HG03442 (cell line): ENCODE results near the gene ENKD1.
A peak's percentile ranks its signal among the peaks of the same experiment; 100 is the strongest.
"Not testable (repeated sequence)": the region's sequence is repeated elsewhere in the genome, so short reads cannot be mapped to it uniquely, and the experiment has no call there.

Source experiments
- ATAC-seq: cut with Tn5 transposase; IDR thresholded peaks from one replicate; pipeline ENCODE4 v1.9.1; 2021; ENCODE audit warnings: mild to moderate bottlenecking, moderate library complexity; ENCODE audit not compliant: unreplicated experiment

Gene ENKD1

DNA sequence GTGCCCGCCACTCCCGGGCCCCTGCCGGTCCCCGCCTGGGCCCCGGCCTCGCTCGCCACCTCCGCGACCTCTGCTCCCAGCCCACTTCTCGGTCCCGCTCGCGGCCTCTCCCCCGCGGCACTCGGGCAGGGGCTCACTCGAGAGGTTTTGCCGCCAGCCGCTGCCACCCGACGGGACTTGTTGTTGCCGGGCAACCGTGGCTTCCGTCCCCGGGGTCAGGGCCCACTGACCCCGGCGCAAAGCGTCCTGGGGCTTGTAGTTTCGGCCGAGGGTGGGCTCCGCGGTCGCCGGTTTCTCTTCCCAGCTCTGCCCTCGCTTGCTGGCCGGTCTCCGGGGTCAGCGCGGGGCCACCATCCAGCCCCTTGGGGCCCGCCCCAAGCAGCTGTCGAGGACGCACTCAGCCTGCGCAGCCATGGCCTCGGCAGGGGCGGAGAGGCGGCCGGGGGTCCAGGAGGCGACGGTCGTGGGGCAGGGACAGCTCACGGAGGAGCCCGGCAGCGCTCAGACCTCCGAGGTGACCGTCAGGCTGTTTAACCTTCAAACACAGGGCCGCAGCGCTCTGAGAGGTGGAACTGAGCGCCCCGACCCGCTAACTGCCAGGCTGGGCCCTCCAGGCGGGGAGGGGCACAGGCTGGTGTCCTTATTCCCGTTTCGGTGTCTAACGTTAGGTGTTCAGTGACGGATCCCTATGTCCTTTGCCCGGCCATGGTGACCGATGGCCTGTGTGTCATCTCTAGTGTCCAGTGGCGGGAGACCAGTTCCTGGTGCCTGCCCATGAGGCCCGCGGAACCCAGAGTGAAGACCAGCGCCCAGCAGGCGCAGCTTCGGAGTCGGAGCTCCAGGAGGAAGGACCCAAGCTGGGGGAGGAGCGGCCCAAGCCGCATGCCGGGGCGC, at the start of gene ENKD1, which contains the start of gene C16orf86:
Gene ENKD1 (minus strand): TSS at position 192 of the 894 bp plus-strand sequence. CDS start 308 bp downstream, outside the sequence.
Gene C16orf86 (plus strand): TSS at position 256 of the 894 bp plus-strand sequence. CDS start 157 bp downstream, at position 413.
- ATAC-seq = peak; percentile 56

DNA sequence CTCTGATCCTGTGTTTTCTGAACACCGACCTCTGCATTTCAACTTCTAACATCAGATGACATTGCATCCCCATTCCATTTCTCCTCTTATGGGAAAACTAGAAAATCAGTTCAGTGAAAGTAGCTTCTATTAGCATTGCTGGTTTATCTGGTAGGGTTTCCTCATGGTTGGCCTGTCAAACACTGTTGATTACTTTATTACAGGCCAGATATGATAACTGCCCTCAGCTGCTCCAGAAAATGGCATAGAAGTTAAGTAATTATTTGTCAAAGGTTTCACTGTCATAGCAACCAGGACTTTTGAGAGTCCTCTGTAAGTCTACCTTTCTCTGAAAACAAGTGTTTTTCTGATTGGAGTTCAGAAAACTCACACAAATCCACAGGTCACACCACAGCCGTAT, 49.5 kb upstream of the ENKD1 start:
- no peak for ATAC-seq

DNA sequence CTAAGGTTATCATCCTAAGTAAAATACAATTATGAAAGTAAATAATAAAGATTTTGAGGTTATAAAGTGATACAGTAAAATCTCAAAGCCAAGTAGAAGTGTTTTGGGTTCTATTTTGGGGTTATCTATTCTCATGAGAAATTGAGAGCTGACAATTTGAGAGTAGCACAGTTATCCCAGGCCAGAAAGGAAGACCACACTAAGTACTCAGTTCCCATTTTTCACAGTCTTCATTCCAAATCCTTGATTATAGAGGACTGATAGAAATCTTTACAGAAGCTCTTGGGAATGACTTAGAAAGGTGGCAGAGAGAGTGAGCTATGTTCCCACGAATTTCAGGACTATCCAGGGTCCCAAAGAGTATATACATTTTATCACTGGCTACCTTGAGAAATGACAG, 48.0 kb upstream of the ENKD1 start:
- ATAC-seq = no peak

GRCh38 chr16:67713647-67714273, 47.2 kb upstream of the ENKD1 start:
- no peak for ATAC-seq

DNA sequence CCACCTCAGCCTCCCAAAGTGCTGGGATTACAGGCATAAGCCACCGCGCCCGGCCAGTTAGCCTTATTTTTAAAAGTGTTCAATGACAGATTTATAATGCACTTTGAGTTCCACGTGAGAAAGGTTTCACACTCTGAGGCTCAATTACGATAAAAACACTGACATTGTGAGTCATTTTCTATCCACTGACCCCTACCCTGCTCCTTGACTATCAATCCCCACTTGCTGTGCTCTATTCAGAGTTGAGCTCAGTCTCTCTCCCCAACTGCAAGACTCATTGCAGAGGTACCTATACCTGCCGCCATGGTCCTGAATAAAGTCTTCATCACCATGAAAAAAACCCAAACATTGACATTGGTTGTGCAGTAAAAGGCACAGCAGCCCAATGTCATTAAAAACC, 44.1 kb upstream of the ENKD1 start:
- ATAC-seq = no peak

- ATAC-seq = no peak
These were observed 42.5 kb upstream of the ENKD1 start for GRCh38 chr16:67709050-67709449.

DNA sequence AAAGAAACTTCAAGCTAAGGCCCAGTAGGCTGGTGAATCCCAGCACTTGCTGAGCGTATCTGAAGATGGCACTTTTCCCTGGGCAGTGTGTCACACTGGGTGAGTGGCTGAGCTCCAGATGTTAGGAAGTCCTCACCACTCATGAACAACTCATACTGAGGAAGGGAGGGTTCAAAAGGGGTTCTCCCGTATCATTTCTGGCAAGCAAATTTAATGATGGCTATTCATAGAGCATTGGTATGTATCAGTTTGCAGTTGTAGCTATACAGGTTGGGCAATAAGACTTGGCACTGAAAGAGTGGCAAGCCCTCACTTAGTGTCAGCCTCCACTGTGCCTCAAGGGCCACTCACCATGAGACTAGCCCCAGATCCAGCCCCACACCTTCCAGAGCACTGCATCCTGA, 41.8 kb upstream of the ENKD1 start:
- no peak for ATAC-seq

- no peak for ATAC-seq
These were observed 41.2 kb upstream of the ENKD1 start for GRCh38 chr16:67707790-67708189.

GRCh38 chr16:67707210-67707609, 40.7 kb upstream of the ENKD1 start:
- no peak for ATAC-seq

- no peak for ATAC-seq
These were observed 37.6 kb upstream of the ENKD1 start for GRCh38 chr16:67704110-67704509.

DNA sequence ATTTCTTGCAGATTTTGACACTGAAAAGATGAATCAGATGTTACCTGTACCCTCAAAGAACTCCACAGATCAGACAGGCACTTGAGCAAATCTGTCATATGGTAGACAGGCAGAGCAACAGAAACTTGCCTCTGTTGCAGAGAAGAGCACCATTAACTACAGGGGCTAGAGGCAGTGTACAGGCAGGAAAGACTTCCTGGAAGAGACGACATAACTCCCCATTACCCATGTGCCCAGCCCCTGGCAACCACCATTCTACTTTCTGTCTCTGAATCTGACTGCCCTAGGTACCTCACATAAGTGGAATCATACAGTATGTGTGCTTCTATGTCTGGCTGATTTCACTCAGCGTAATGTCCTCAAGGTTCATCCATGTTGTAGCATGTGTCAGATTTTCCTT, 37.1 kb upstream of the ENKD1 start:
- no peak for ATAC-seq

GRCh38 chr16:67702130-67702529, 35.6 kb upstream of the ENKD1 start:
- ATAC-seq = no peak

- no peak for ATAC-seq
These were observed 34.9 kb upstream of the ENKD1 start for GRCh38 chr16:67701420-67701819.

DNA sequence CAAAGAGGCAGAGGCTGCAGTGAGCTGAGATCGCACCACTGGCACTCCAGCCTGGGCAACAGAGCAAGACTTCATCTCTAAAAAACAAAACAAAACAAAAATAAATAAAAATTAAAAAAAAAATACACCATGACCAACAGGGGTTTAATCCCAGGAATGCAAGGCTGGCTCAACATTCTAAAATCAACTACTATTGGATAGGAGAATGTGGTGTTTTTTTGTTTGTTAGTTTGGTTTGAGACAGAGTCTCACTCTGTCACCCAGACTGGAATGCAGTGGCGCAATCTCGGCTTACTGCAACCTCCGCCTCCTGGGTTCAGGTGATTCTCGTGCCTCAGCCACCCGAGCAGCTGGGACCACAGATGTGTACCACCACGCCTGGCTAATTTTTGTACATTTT, 32.7 kb upstream of the ENKD1 start:
- ATAC-seq = no peak

DNA sequence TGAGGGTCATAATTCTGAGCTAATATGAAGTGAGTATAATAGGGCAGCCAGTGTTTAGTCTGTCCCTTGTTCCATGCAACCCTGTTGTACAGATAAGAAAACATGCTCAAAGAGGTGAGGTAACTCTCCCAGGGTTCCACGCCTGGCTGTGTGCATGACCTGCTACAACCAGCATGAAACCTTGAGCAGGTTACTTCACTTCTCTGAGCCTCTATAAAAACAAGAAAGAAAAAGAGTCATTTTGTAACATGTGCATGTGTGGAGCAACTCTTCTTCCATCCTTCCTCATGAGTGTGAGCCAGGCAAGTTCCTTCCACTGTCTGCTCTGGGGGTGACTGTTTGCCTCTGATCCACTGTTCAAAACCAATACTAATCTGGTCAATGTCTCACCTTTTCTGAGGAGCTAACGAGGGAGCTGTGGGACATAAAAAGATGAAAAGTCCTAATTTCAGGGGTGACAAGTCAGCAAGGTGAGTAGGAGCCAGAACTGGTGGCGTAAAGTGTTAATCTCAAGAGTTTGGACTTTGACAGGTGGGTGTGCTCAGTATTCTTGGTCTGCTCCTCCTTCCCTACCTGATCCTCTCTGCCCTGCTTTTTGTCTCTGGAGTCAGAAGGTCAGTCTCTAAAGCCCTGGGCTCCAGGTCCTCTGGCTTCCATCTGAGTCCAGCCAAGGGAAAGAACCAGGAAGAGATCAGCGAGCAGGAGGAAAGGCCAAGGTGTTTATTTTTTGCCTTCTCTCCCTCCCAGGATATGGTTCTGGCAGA, 31.1 kb upstream of the ENKD1 start:
- no peak for ATAC-seq

GRCh38 chr16:67694611-67695010, 28.1 kb upstream of the ENKD1 start:
- ATAC-seq = no peak

DNA sequence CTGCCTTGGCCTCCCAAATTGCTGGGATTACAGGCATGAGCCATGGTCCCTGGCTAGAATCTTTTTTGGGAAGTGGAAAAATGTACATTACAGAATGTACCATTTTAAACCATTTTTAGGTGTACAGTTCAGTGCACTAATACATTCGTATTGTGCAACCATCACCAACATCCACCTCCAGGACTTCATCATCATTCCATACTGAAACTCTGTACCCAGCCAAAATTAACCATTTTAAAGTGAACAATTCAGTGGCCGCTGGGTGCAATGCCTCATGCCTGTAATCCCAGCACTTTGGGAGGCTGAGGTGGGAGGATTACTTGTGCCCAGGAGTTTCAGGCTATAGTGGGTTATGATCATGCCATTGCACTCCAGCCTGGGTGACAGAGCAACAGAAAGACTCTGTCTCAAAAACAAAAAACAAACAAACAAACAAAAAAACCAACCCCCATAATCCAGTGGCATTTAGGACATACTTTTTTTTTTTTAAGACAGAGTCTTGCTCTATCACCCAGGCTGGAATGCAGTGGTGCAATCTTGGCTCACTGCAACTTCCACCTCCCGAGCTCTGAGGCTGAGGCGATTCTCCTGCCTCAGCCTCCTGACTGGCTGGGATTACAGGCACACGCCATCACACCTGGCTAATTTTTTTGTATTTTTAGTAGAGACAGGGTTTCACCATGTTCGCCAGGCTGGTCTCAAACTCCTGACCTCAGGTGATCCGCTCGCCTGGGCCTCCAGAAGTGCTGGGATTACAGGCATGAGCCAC, 27.2 kb upstream of the ENKD1 start:
- not testable (repeated sequence) for ATAC-seq

DNA sequence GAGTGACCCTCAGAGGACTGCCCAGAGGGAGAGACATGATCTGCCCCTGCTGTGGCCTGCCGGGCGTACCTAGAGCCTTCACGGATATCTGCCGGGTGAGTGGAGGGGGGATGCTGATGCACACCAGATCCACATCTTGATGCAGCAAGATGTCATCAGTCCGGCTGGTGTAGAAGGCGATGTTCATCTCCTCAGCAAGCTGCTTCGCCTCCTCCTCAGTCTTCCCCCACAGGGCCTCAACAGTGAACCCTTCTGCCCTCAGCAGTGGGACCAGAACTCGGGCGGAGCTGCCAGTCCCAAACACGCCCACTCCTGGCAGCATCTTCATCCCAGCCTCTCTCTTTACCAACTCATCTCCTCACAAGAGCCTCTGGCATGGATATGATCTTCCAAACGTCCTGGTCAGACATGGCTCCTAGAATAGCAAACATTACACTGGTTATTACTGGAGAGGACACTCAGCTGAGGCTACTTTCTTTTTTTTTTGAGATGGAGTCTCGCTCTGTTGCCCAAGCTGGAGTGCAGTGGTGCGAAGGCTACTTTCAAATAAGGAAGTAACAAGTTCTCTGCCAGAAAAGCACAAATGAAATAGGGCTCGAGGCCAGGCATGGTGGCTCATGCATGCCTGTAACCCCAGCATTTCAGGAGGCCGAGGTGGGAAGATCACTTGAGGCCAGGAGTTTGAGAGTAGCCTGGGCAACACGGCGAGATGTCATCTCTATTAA, 19.0 kb upstream of the ENKD1 start:
- ATAC-seq = no peak

- no peak for ATAC-seq
These were observed 17.2 kb upstream of the ENKD1 start for GRCh38 chr16:67683767-67684166.
